Activated naive CD4-positive, alpha-beta T cell treated with anti-CD3 and anti-CD28 coated beads, Interleukin-2, amount 10 ng/mL, durations not matched to agents 7 days and 5 days (primary cell): ENCODE data around the gene RERE.
"Not testable (repeated sequence)": the region's sequence is repeated elsewhere in the genome, so short reads cannot be mapped to it uniquely, and the experiment has no call there.

Source experiments
- CTCF ChIA-PET: fragments of 350-600 bp; sonication (Branson Sonifier 250); formaldehyde crosslinking; loops from one replicate; lab custom pipeline; 2021; ENCODE audit warnings: antibody characterized with exemption; lab: Charles Lee
- DNase-seq: peaks from one replicate; pipeline ENCODE4 v3.0.0-alpha.2; 2020
- H3K27ac Mint-ChIP-seq: one replicate; pipeline ENCODE4 v1.8.0; 2021; ENCODE audit warnings: mild to moderate bottlenecking, moderate library complexity, mixed read lengths
- H3K27me3 Mint-ChIP-seq: one replicate; pipeline ENCODE4 v1.8.0; 2021; ENCODE audit warnings: mild to moderate bottlenecking, mixed read lengths
- H3K36me3 Mint-ChIP-seq: one replicate; pipeline ENCODE4 v1.8.0; 2021; ENCODE audit warnings: mixed read lengths
- H3K4me1 Mint-ChIP-seq: one replicate; pipeline ENCODE4 v1.8.0; 2021; ENCODE audit warnings: mixed read lengths
- H3K4me3 Mint-ChIP-seq: one replicate; pipeline ENCODE4 v1.8.0; 2021; ENCODE audit warnings: mild to moderate bottlenecking, moderate library complexity, mixed read lengths
- H3K9me3 Mint-ChIP-seq: one replicate; pipeline ENCODE4 v1.8.0; 2021; ENCODE audit warnings: mixed read lengths

RERE gene

GRCh38 chr1:8458607-8459006, 358.8 kb downstream of the RERE start:
- Mint-ChIP-seq H3K4me1 (peaks cover 38% of the 10 kb centered on the region), H3K27me3 (no peaks in the 10 kb centered on the region), H3K9me3 (no peaks in the 10 kb centered on the region), H3K36me3 (peaks cover 39% of the 10 kb centered on the region), H3K4me3 (no peak overlapping the region), H3K27ac (no peak overlapping the region)
- no peak for DNase-seq
- CTCF ChIA-PET = no interaction called here

GRCh38 chr1:8457760-8458381, 359.6 kb downstream of the RERE start:
- no peaks in the 10 kb centered on the region for H3K9me3 Mint-ChIP-seq
- CTCF ChIA-PET = no interaction called here

GRCh38 chr1:8456991-8457390, 360.4 kb downstream of the RERE start:
- Mint-ChIP-seq H3K27me3 (no peaks in the 10 kb centered on the region), H3K4me1 (peaks cover 24% of the 10 kb centered on the region), H3K9me3 (no peaks in the 10 kb centered on the region), H3K4me3 (no peak overlapping the region), H3K36me3 (peaks cover 29% of the 10 kb centered on the region), H3K27ac (no peak overlapping the region)
- DNase-seq = no peak
- CTCF ChIA-PET = no interaction called here

More at GRCh38 chr1:8457760-8458381, 359.6 kb downstream of the RERE start:
- H3K4me1 Mint-ChIP-seq = peaks cover 30% of the 10 kb centered on the region
- H3K4me3 Mint-ChIP-seq = no peak overlapping the region
- no peaks in the 10 kb centered on the region for H3K27me3 Mint-ChIP-seq
- H3K27ac Mint-ChIP-seq = no peak overlapping the region
- peaks cover 33% of the 10 kb centered on the region for H3K36me3 Mint-ChIP-seq
- DNase-seq = no peak

DNA sequence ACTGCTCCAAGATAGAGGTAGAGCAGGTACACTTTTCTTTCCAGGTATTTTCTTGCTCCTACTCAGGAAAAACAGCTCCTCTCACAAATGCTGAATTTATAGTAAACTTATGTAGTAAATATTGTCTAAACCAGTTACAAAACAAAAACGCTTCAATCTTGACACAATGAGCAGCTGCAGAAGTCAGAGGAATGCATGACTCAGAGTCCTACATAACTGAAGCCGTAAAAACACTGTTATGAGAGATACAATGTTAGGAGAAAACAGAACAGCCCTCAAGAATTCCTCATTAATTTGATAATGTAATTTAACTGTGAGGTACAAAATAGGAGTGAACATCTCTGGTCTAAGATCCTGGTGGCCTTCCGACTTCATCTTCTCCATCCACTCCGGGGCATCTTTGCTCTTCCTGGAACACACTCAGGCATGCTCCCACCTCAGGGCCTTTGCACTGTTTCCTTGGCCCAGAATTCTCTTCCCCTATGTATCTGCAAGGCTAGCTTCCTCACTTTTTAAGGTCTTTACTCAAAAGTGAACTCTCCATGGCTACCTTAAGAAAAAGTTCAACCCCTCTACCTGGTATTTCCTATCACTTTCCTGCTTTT, 361.0 kb downstream of the RERE start:
- no peaks in the 10 kb centered on the region for H3K9me3 Mint-ChIP-seq
- CTCF ChIA-PET = no interaction called here
- no peaks in the 10 kb centered on the region for H3K27me3 Mint-ChIP-seq
- no peak for DNase-seq
- H3K27ac Mint-ChIP-seq = no peak overlapping the region
- peaks cover 27% of the 10 kb centered on the region for H3K36me3 Mint-ChIP-seq
- H3K4me1 Mint-ChIP-seq = peaks cover 22% of the 10 kb centered on the region
- H3K4me3 Mint-ChIP-seq = no peak overlapping the region

GRCh38 chr1:8455700-8456307, 361.6 kb downstream of the RERE start:
- Mint-ChIP-seq H3K27me3 (no peaks in the 10 kb centered on the region), H3K9me3 (no peaks in the 10 kb centered on the region), H3K36me3 (peaks cover 24% of the 10 kb centered on the region), H3K4me3 (no peak overlapping the region), H3K4me1 (peaks cover 18% of the 10 kb centered on the region), H3K27ac (no peak overlapping the region)
- no peak for DNase-seq
- CTCF ChIA-PET = no interaction called here

- CTCF ChIA-PET = interaction anchor here (2.3 kb wide), 1 partner anchor 12 kb away, joined by 8 read pairs; no protein-coding TSS in a partner anchor
- no peak overlapping the region for H3K4me3 Mint-ChIP-seq
- no peaks in the 10 kb centered on the region for H3K9me3 Mint-ChIP-seq
- H3K36me3 Mint-ChIP-seq = peaks cover 14% of the 10 kb centered on the region
- H3K4me1 Mint-ChIP-seq = peaks cover 8% of the 10 kb centered on the region
- H3K27ac Mint-ChIP-seq = no peak overlapping the region
- no peak for DNase-seq
- no peaks in the 10 kb centered on the region for H3K27me3 Mint-ChIP-seq
These were observed 367.1 kb downstream of the RERE start for GRCh38 chr1:8450312-8450711.

DNA sequence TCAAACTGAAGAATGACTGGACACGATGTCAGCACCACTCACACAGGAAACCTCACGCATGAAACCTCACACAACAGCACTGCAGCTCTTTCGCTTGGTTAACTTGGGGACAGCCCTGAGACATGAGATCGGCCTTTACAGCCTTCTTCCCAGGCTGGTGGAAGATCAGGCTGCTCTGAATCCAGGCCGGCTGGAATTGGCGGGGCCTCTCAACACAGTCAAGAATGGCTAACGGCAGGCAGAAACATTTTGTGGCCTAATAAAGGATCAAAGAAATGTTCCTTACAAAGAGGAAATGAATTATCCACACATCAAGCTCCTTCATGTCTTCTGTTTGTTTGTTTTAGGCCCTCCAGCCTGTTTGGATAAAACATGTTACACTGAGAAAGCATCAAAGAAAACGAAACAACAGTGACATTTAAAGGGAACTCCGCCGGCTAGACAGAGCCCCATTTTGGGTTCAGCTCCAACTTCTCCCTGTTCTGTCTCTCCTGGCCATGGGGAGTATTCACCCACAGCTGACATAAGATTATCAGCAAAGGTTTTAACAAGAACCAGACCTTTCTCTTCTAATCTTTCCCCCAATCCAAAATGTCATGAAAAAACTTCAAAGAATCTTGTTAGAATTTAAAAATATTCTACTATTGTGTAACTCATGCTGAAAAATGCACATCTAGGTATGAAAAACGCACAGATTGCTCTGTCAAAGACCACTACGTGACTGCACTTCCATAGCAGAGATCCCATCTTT, 368.4 kb downstream of the RERE start:
- Mint-ChIP-seq H3K27me3 (no peaks in the 10 kb centered on the region), H3K9me3 (no peaks in the 10 kb centered on the region), H3K36me3 (peaks cover 15% of the 10 kb centered on the region), H3K4me3 (no peak overlapping the region), H3K27ac (no peak overlapping the region), H3K4me1 (peaks cover 8% of the 10 kb centered on the region)
- CTCF ChIA-PET = interaction anchor here (0.8 to 2.3 kb wide), 3 partner anchors 13 to 71 kb away, joined by 3 to 8 read pairs (median 3); no protein-coding TSS in a partner anchor
- DNase-seq = no peak

DNA sequence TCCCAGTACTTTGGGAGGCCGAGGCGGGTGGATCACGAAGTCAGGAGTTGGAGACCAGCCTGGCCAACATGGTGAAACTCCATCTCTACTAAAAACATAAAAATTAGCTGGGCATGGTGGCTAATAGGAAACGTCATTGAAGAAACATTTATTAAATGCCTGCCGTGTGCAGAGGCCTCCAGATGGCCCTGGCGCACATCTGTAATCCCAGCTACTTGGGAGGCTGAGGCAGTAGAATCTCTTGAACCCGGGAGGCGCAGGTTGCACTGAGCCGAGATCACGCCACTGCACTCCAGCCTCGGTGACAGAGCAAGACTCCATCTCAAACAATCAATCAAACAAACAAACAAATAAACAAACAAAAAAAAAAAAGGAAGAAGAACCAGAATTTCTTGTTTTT, 368.9 kb downstream of the RERE start:
- CTCF ChIA-PET = interaction anchor here (0.8 to 2.3 kb wide), 3 partner anchors 14 to 71 kb away, joined by 3 to 8 read pairs (median 3); no protein-coding TSS in a partner anchor
- H3K27ac Mint-ChIP-seq, DNase-seq, H3K4me3 Mint-ChIP-seq, H3K27me3 Mint-ChIP-seq, H3K4me1 Mint-ChIP-seq, H3K9me3 Mint-ChIP-seq: not testable (repeated sequence)
- peaks cover 11% of the 10 kb centered on the region for H3K36me3 Mint-ChIP-seq

GRCh38 chr1:8447616-8448150, 369.8 kb downstream of the RERE start:
- CTCF ChIA-PET = interaction anchor here (2.3 kb wide), 1 partner anchor 15 kb away, joined by 8 read pairs; no protein-coding TSS in a partner anchor
- H3K36me3 Mint-ChIP-seq = peaks cover 14% of the 10 kb centered on the region
- H3K4me1 Mint-ChIP-seq = peaks cover 8% of the 10 kb centered on the region
- H3K27ac Mint-ChIP-seq = no peak overlapping the region
- H3K27me3 Mint-ChIP-seq = no peaks in the 10 kb centered on the region
- no peak for DNase-seq
- H3K9me3 Mint-ChIP-seq = no peaks in the 10 kb centered on the region
- no peak overlapping the region for H3K4me3 Mint-ChIP-seq

- H3K36me3 Mint-ChIP-seq = peaks cover 16% of the 10 kb centered on the region
- H3K27me3 Mint-ChIP-seq, H3K4me3 Mint-ChIP-seq, DNase-seq, H3K27ac Mint-ChIP-seq, CTCF ChIA-PET, H3K4me1 Mint-ChIP-seq, H3K9me3 Mint-ChIP-seq: not testable (repeated sequence)
These were observed 371.3 kb downstream of the RERE start for GRCh38 chr1:8446119-8446518.

- Mint-ChIP-seq H3K27me3 (no peaks in the 10 kb centered on the region), H3K4me1 (peaks cover 15% of the 10 kb centered on the region), H3K9me3 (peaks cover 2% of the 10 kb centered on the region), H3K36me3 (peaks cover 23% of the 10 kb centered on the region), H3K4me3 (no peak overlapping the region), H3K27ac (no peak overlapping the region)
- CTCF ChIA-PET = interaction anchor here (0.6 to 1.0 kb wide), 4 partner anchors 13 to 229 kb away, joined by 3 read pairs; no protein-coding TSS in a partner anchor
- DNase-seq = no peak
These were observed 373.8 kb downstream of the RERE start for GRCh38 chr1:8443558-8444194.

DNA sequence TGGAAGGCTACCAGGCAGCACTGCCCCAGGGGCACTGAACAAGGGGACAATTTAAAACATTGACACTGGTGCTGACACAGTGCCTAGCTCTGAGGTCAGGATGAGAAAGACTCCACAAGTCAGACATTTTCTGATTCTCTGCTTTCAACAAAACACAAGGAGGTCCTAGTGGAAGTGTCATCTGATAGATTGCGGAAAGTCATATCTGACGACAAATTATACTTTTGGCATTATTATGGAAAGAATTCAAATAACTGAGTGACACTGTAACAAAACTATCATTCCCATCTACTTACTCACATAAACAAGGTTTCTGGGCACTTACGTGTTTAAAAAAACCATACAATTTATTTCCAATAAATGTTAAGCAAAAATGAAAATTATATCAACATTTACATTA, 376.0 kb downstream of the RERE start:
- no peak overlapping the region for H3K4me3 Mint-ChIP-seq
- no peak for DNase-seq
- peaks cover 19% of the 10 kb centered on the region for H3K36me3 Mint-ChIP-seq
- CTCF ChIA-PET = interaction anchor here (0.6 to 2.2 kb wide), 2 partner anchors 11 to 255 kb away, joined by 5 to 7 read pairs; no protein-coding TSS in a partner anchor
- peaks cover 11% of the 10 kb centered on the region for H3K4me1 Mint-ChIP-seq
- H3K9me3 Mint-ChIP-seq = peaks cover 2% of the 10 kb centered on the region
- H3K27me3 Mint-ChIP-seq = no peaks in the 10 kb centered on the region
- no peak overlapping the region for H3K27ac Mint-ChIP-seq

DNA sequence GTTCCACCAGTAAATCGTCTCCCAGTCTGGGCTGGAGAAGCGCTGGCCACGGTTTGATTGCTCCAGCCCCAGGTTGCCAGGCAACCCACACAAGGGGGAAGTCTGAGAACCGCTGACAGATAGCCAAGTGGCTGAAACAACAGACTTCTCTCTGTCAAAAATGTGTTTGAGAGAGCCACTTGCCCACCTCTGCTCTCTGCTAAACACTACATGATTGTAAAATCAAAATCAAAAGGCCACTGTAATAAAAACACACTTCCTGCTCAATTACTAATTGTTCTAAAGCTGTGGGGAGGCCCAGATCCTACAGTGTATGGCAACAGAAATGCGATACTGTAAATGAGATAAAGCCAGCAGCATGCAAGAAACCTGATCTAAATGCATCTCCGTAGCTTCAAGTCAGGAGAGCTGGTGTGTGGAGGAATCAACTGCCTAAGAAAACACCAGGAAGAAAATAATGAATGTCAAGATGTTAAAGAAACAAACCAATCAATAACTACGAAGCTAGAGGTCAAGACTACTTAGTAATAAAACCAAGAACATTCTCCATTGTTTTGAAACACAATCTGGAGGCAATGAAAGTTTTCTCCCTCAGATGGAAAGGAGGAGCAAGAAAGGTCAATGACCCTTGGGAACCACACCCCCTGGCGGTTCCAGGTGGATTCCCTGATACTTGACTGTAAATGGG, 378.3 kb downstream of the RERE start:
- Mint-ChIP-seq H3K9me3 (peaks cover 2% of the 10 kb centered on the region), H3K27ac (peak overlapping the region; percentile 9), H3K4me3 (no peak overlapping the region)

More for the DNA sequence above, 378.3 kb downstream of the RERE start:
- Mint-ChIP-seq H3K27me3 (no peaks in the 10 kb centered on the region), H3K36me3 (peaks cover 18% of the 10 kb centered on the region), H3K4me1 (peaks cover 7% of the 10 kb centered on the region)
- DNase-seq = no peak
- CTCF ChIA-PET = interaction anchor here (1.1 kb wide), 1 partner anchor 11 kb away, joined by 4 read pairs; no protein-coding TSS in a partner anchor
